Raji (cell line): ENCODE measurements around the gene IGDCC3.

Source experiments
- POLR2A ChIP-seq: IDR thresholded peaks from 2 replicates; pipeline ENCODE4 v1.6.1; 2011; ENCODE audit warnings: low read depth, low read length, control low read depth; ENCODE audit not compliant: insufficient read depth

The IGDCC3 gene

DNA sequence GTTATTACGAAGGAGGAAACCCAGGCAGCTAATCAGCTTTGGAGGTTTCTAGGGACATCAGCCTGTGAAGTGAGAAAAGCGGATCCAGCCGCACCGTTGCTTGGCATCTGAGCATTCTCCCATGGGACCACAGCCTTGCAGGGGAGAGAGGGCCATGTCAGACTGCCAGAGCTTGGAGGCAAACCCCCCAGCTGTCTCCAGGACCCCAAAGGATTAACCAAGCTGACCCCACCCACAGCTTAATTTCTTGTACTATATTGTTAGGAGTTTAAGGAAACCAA is 5.1 kb downstream of the IGDCC3 start:
- TF ChIP-seq POLR2A, result no peak

DNA sequence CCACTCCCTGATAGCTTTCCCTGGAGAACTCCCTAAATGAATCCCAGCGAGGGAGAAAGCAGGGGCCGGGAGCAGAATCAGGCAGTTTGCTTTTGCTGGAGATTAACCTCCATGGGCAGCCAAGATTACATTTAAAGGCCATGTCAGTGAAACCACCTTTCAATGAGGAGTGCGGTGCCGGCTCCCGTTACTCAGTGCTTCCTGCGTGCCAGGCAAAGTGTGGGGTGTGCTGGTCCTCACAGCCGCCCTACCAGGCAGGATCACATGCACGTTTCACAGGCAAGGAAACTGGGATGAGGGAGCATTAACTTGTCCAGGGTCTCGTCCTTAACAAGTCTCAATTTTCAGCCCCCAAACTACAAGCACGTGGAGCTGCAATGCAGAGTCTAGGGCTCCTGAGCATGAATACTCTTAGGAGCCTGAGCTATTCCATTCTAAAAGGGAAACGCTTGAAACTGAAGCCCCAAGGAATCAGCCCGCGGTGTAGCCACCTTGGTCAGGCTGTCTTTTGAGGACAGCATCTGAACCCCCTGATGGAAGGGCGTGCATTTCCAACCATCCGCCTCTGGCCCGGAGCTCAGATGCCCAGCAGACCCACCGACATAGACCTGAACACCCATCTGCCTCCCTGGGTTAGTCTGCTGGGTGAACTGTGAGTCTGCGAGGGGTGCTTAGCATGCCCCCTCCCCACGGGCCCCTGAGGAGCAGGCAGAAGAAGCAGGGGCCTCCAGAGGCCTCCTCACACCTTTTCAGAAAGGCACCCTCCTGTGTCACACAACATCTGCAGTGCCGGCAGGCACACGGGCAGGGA is 5.6 kb downstream of the IGDCC3 start:
- TF ChIP-seq POLR2A, result no peak

- no peak for TF ChIP-seq POLR2A
Measured at GRCh38 chr15:65370885-65371284, 6.9 kb downstream of the IGDCC3 start.

DNA sequence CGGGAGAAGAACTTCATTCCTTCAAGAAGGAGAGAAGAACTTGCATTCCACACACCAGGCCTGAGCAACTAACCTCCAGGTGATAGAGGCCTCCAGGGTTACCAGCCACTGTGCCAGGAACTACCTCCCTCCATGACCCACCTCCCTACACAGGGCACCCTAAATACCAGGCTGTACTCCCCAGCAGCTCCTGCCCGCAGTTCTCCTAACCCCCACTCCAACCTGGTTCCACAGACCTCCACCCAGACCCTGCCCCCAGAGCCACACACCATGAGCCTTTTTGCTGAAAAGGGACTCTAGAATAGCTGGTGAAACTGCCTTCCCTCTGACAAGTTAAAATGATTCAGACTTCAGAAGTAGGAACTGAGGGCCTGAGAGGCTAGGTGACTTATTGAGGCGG is 8.2 kb downstream of the IGDCC3 start:
- TF ChIP-seq POLR2A, result no peak

DNA sequence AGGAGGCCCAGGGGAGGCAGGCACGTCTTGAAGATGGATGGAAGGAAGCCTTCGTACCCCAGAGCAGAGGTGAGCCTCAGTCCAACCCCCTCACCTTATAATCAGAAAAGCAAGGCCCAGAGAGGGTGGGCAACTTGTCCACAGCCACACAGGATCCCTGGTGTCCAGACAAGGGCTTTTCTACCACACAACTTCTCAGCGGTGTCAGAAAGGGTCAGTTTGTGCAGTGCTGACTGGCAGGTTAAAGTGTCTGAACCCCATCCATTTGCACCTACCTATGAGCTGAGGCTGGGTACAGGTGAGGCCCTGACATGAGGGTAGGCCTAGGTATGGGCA is 8.6 kb downstream of the IGDCC3 start:
- no peak for TF ChIP-seq POLR2A

GRCh38 chr15:65368302-65369211 is 9.2 kb downstream of the IGDCC3 start:
- TF ChIP-seq POLR2A, result no peak

DNA sequence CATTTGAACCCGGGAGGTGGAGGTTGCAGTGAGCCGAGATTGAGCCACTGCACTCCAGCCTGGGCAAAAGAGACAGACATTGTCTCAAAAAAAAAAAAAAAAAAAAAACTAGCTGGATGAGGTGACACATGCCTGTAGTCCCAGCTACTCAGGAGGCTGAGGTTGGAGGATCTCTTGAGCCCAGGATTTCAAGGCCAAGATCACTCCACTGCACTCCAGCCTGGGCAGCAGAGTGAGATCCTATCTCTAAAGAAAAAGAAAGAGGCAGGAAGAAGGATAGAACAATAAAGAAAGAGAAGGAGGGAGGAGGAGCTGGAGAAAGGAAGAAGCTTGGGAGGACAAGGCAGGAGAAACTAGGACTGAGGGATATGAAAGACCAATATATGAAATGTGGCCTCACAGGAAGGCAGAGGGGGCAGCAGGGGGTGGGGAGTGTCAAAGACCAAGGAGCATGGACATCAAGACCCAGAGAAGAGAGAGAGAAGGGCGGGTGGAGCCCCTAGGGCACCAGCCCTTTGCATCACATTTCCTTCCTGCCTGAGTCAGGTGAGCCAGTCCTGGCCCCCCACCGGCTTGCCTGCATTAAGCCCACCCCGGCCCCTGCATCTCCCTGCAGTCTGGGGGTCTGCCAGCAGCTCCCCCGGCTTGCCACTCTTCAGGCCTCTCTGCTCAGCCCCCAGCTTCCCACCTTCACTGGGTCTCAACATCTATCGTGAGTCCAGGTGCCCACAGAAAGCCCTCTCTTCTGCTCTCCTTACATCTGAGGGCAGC is 11.5 kb downstream of the IGDCC3 start:
- no peak for TF ChIP-seq POLR2A

DNA sequence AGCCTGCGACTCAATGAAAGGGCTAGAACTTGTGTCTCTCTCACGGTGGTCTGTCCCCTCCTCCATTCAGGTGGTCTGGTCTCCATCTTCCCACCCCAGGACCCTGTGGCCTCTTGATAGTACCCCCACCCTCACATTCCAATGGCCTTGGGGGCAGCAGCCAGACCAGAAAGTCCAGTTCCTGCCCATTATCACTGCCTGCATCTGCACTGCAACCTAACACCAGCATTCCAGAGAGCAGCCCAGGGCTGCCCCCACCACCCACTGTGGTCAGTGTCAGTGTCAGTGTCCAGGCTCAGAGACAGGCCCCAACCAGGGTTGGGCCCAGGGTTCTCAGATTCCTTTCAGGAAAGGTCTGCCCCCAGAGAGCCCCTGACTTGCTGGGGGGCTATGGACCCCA is 12.6 kb downstream of the IGDCC3 start:
- TF ChIP-seq POLR2A, result no peak

GRCh38 chr15:65363766-65364165 is 14.0 kb downstream of the IGDCC3 start:
- TF ChIP-seq POLR2A, result no peak

DNA sequence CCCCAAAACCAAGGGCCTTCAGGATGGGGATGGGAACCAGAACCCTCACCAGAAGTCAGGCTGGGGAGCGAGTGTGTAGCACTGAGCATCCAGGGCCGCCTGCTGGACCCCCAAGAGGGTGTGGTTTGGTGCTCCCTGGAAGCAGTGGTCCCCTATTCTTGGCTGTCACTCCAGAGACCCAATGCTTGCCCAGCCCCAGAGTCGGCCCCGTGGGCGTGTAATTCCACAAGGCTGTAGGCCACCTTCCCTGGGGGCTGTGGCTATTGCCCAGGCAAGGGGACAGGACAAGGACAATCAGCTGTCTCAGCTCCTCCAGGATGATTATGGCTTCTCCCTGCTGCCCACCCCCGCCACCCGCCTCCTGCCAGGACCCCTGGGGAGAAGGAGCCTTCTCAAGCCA is 14.5 kb downstream of the IGDCC3 start:
- no peak for TF ChIP-seq POLR2A

DNA sequence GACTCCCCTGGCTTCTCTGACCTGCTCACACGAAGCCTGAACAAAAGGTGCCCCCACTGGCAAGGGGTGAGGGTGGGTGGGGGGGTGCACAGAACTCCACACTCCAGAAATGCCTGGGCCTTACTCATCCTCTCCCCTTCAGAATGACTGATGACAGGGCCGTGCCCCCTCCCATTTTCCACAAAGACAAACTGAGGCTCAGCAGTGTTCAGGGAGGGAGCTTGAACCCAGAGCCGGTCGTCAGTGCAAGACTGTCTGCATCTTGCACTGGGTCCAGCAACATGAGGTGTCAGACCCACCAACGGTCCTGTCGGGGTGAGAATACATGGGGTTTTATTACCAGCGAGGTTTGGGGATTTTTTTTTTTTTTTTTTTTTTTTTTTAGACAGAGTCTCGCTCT is 15.3 kb downstream of the IGDCC3 start:
- TF ChIP-seq POLR2A, result no peak

DNA sequence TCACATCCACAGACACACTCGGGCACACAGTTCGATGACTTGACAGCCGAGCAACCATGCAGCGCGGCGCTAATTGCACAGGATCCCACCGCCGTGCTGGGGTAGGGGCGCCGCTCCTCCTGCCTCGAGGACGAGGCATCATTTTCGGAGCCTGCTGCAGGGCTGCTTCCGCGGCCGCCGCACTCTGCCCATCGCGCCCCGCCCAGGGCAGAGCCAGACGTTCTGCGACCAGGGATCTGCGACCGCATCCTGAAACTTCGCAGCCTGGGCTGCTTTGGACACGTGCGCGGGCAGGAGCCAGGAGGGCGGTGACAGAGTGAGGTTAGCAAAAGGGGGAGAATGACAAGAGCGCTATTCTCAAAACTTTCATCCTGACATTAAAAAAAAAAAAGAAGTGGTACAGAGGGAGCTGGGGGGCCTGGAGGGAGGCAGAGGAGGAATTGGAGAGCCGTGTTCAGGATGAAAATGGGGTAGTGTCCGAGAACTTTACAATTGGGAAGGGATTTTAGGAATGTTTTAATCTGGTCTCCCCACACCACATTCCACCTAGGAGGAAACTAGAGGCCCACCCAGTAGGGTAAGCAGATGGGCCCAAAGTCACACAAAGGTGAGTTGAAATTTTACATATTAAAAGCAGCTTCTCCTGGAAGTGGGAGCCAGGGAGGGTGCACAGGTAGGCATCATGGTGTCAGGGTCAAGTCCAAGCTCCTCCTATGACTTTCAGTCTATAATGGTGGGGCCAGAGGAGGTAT is 15.9 kb downstream of the IGDCC3 start:
- no peak for TF ChIP-seq POLR2A

DNA sequence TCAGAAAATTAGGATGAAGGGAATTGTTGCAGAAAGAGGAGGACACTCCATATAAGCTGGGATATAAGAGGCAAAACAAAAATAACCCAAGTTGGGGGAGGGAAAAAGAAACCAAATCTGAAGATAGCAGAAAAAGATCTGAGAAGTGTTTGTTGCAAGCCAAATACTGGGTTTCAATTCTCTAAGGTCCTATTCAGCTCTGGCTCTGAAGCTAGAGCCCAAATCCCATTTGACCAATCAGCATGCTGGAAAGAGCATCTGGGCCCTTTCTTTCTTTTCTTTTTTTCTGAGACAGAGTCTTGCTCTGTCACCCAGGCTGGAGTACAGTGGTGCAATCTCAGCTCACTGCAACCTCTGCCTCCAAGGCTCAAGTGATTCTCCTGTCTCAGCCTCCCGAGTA is 17.3 kb downstream of the IGDCC3 start:
- TF ChIP-seq POLR2A, result no peak

DNA sequence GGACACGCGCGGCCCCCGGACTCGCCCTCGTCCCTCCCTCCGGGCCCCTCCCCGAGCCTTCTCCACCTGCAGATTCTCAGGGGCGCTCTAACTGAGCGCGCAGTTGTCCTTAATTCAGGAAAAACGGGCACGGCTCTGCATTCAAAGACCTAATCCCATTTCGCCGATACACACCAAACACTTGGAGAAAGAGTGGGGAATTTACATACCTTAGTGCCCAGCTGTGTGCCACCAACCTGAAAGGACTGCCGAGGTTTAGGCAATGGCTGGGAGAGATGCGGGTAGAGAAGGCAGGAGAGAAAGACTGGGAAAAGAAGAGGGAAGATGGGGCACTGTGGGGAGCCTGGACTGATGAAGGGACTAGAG is 21.8 kb downstream of the IGDCC3 start:
- TF ChIP-seq POLR2A, result no peak

DNA sequence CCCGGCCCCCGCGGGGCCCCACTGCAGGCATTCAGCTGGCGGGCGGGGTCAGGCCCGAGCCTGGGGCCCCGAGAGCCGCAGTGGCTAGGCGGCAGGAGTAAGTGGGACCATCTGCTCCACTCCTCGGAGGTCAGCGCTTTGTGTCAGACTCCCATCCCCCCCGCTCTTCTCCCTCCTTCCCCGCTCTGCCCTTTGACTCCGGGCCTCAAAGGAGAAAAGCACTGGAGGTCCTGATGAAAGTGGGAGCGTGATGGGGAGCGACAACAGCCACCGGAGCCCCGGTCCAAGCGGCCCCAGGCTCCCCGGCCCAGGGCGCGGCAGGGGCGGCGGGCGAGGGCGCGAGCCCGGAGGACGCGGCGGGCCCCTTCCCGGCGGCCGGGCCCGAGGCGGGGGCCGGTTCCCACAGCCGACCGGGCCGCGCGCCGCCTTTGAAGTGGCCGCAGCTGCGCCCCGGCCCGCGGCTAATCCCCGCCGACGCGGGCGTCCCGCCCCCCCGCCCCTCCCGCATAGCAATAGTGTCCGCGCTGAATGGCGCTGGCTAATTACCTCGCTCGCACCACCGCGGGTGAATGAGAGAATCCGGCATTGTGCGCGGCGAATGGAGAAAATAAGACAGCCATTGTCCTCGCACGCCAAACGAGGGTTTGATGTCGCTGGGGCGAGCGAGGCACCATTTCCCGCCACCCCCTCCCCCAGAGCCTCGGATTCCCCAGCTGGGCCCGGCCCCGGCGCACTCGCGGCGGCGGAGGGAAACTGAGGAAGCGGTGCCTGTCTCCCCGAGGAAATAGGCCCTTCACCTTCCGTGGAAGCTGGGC is 22.4 kb downstream of the IGDCC3 start:
- TF ChIP-seq POLR2A, result no peak

GRCh38 chr15:65354835-65355172 is 23.0 kb downstream of the IGDCC3 start:
- no peak for TF ChIP-seq POLR2A
